ENCODE results near the gene PTMS.

The PTMS gene

GRCh38 chr12:6772726-6773589, 6.8 kb downstream of the PTMS start:
- peak; percentile 53 for DNase-seq

DNA sequence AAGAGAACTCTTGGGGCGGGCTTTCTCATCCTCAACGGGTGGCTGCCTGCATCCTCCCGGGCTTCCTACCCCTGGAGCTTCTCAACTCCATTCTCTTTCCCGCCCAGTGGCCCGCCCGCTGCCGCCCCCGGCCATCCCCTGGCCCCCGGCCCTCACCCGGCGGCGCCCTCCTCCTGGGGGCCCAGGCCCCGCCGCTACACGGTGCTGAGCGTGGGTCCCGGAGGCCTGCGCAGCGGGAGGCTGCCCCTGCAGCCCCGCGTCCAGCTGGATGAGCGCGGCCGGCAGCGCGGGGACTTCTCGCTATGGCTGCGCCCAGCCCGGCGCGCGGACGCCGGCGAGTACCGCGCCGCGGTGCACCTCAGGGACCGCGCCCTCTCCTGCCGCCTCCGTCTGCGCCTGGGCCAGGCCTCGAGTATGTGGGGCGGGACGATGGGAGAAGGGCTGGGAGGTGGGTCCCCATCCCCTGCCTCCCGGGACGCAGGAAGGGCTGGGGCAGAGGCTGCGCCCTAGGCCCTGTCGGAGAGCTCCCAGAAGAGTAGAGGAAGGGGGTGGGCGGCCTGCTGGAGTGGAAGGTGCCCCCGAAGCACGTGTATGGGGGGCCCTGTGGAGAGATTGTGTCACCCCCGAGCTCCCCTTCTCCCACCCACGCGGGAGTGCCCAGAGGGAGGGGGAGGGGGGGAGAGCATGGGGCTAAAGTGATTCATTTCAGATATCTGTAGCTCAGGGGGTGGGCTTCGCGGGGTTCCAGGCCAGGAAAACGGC, 7.6 kb downstream of the PTMS start:
- DNase-seq = peak; percentile 85

- DNase-seq = no peak
Measured at GRCh38 chr12:6774499-6775062, 8.4 kb downstream of the PTMS start.

DNA sequence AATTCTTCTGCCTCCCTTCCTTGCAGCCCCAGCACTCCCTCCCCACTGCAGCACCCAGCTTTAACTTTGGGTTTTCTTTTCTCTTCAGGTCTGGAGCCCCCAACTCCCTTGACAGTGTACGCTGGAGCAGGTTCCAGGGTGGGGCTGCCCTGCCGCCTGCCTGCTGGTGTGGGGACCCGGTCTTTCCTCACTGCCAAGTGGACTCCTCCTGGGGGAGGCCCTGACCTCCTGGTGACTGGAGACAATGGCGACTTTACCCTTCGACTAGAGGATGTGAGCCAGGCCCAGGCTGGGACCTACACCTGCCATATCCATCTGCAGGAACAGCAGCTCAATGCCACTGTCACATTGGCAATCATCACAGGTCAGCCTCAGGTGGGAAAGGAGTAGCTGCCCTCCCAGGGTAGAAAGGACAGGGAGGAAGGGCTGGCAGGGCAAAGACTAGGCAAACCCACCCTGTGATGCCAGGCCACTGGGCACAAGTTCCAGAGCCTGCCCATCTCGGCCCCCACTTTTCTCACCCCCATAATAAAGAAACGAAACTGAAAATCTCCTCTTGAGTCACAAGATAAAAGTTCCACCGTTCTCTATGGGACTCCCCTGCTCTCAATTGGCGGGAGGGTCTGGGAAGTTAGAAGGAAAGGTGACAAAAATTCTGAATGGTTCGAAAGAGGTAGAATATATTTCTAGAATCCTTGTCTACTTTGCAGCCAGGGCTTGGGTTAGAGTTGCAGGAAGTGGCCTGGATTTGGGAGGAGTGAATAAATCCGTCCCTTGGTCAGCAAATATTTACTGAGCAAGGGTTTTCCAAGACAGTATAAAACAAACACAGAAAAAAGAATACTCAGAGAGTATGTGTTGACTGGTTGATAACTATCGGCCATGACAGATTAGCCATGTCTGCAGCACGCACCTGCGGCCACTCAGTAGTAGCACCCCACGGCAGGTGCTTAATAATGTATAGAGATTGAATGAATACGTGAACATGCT, 9.3 kb downstream of the PTMS start:
- DNase-seq = no peak

DNA sequence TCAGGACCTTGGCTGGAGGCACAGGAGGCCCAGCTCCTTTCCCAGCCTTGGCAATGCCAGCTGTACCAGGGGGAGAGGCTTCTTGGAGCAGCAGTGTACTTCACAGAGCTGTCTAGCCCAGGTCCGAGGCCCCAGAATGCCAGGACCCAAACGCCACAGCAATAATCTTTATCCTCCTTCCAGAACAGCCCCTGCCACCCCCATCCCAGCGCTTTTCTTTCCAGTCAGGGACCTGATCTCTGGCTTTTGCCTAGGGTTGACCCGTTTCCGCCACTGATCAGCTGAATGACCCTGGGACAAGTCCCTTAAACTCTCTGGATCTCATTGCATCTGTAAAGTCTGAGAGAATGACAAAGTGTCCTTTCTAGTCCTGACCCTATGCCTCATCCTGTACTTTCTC, 11.2 kb downstream of the PTMS start:
- no peak for DNase-seq

GRCh38 chr12:6778217-6778573, 12.0 kb downstream of the PTMS start:
- no peak for DNase-seq

- peak; percentile 93 for DNase-seq
Measured at GRCh38 chr12:6778574-6779550, 12.7 kb downstream of the PTMS start.

DNA sequence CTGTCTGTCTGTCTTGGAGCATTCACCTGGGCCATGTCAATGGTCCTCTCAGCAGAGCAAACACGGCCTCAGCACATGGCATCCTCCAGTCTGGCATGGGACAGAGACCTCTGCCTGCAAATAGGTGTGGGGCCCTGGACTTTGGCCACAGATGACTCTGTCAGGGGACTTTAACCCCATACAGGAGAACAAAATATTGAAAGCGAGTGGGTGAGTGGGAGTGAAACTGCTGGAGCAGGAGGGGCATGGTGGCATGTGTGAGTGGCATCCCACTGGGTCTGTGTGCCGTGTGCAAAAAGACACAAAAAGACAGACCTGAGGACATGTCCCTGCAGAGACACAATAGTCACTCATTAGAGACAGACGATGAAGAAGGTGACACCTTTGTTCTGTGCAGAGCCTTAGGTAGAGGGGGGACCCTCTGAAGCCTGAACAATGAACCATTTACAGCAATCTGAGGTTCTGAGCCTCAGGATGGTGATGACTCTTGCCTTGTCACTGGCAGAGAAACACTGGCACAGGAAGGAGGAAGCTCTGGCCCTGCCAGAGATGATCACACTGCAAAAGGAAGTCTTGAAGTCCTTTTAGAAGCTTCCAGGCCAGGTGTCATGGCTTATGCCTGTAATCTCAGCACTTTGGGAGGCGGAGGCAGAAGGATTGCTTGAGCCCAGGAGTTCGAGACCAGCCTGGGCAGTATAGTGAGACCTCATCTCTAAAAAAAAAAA, 13.7 kb downstream of the PTMS start:
- no peak for DNase-seq

GRCh38 chr12:6780573-6780972, 14.4 kb downstream of the PTMS start:
- no peak for DNase-seq

GRCh38 chr12:6782119-6782518, 16.0 kb downstream of the PTMS start:
- DNase-seq = no peak

GRCh38 chr12:6782850-6783566, 16.8 kb downstream of the PTMS start:
- no peak for DNase-seq

DNA sequence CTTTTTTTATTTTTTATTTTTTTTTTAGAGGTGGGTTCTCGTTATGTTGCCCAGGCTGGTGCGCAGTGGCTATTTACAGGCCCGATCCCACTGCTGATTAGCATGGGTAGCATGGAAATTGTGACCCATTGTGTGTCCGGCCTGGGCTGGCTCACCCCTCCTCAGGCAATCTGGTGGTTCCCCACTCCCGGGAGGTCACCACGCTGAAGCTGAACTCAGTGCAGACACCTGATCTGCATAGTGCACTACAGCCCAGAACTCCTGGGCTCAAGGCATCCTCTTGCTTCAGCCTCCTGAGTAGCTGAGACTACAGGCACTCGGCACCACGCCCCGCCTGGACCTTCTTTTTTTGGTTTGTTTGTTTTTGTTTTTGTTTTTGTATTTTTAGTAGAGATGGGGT, 17.7 kb downstream of the PTMS start:
- no peak for DNase-seq

DNA sequence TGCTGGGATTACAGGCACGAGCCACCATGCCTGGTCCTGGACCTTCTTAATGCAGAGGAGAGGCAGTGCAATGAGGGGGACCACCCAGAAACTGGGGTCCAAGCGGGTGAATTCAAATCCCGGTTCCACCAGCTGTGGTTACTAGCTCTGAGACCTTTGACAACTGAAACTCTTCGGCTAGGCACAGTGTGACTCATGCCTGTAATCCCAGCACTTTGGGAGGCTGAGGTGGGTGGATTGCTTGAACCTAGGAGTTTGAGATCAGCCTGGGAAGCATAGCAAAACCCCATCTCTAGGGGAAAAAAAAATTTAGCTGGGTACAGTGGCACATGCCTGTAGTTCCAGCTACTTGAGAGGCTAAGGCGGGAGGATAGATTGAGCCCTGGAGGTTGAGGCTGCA, 18.1 kb downstream of the PTMS start:
- DNase-seq = no peak

GRCh38 chr12:6784761-6785160, 18.6 kb downstream of the PTMS start:
- no peak for DNase-seq

GRCh38 chr12:6786416-6787094, 20.4 kb downstream of the PTMS start:
- no peak for DNase-seq

- DNase-seq = no peak
Measured at GRCh38 chr12:6787309-6787708, 21.1 kb downstream of the PTMS start.

- DNase-seq = no peak
Measured at GRCh38 chr12:6788972-6789924, 23.1 kb downstream of the PTMS start, which contains the start of gene CD4. CD4 (plus strand) TSS chr12:6789528; CDS start chr12:6800139, 10,611 bp downstream.

Measured in activated CD8-positive, alpha-beta memory T cell treated with anti-CD3 and anti-CD28 coated beads, Interleukin-2, amount 50 U/mL, for 48 hours (primary cell).